OCI-LY7 (cell line): ENCODE results near the gene PRKN. TPM values are rescaled to one million over a fixed set of nuclear protein-coding genes. Genes with fewer than 3 reads are reported as not detected.

Experiments
- BruUV-seq: library from RNA; stranded (reverse); fragments of 400-500 nt; replicated peaks from 2 replicates; lab custom pipeline; 2021; lab: Mats Ljungman, UMichigan
- CTCF ChIA-PET: fragments of 300-600 bp; sonication (Branson Sonifier 250); formaldehyde crosslinking; loops from one replicate; lab custom pipeline; 2022; ENCODE audit warnings: antibody characterized with exemption; ENCODE audit not compliant: unreplicated experiment; lab: Charles Lee
- POLR2A ChIA-PET: fragments of 300-600 bp; sonication (Branson Sonifier 250); formaldehyde crosslinking; loops from one replicate; lab custom pipeline; 2022; ENCODE audit warnings: antibody characterized with exemption; lab: Charles Lee
- DNase-seq: peaks from one replicate; pipeline ENCODE4 v3.0.0-alpha.2; 2015; ENCODE audit warnings: low spot score
- H2AFZ ChIP-seq: fragments of 200-600 bp; sonication (generic), shearing (Covaris generic); 2 replicates; pipeline ENCODE4 v1.6.1; 2014; ENCODE audit warnings: mild to moderate bottlenecking, antibody characterized with exemption, low read length, moderate library complexity
- H3K27ac ChIP-seq: fragments of 200-600 bp; sonication (generic); 2 replicates; pipeline ENCODE4 v1.5.1; 2014; ENCODE audit warnings: mixed run types, low read depth, mild to moderate bottlenecking, moderate library complexity, low read length, inconsistent platforms; ENCODE audit not compliant: poor library complexity, severe bottlenecking
- H3K36me3 ChIP-seq: fragments of 200-600 bp; sonication (generic); 2 replicates; pipeline ENCODE4 v1.6.1; 2014; ENCODE audit warnings: mild to moderate bottlenecking, antibody characterized with exemption, low read length, moderate library complexity, mixed read lengths; ENCODE audit not compliant: insufficient read depth
- H3K4me1 ChIP-seq: fragments of 200-600 bp; sonication (generic); 2 replicates; pipeline ENCODE4 v1.5.1; 2014; ENCODE audit warnings: mild to moderate bottlenecking, low read length; ENCODE audit not compliant: insufficient read depth, poor library complexity, severe bottlenecking
- H3K4me2 ChIP-seq: fragments of 200-600 bp; sonication (generic); 2 replicates; pipeline ENCODE4 v1.6.1; 2014; ENCODE audit warnings: mild to moderate bottlenecking, low read length
- H3K4me3 ChIP-seq: fragments of 200-600 bp; sonication (generic); 2 replicates; pipeline ENCODE4 v1.5.1; 2014; ENCODE audit warnings: mild to moderate bottlenecking, low read depth, low read length; ENCODE audit not compliant: poor library complexity, severe bottlenecking
- H3K79me2 ChIP-seq: fragments of 200-600 bp; sonication (generic); 2 replicates; pipeline ENCODE4 v1.6.1; 2016; ENCODE audit warnings: low read depth, mild to moderate bottlenecking, low read length, moderate library complexity, mixed read lengths; ENCODE audit not compliant: insufficient read depth
- H3K9me2 ChIP-seq: fragments of 200-600 bp; sonication (generic); 2 replicates; pipeline ENCODE4 v1.6.1; 2016; ENCODE audit warnings: mild to moderate bottlenecking, low read length, mixed read lengths; ENCODE audit not compliant: insufficient read depth
- H3K9me3 ChIP-seq: fragments of 200-600 bp; sonication (generic); 2 replicates; pipeline ENCODE4 v1.6.1; 2014; ENCODE audit warnings: mild to moderate bottlenecking, mixed run types, low read length, mixed read lengths
- H4K20me1 ChIP-seq: fragments of 200-600 bp; sonication (generic); 2 replicates; pipeline ENCODE4 v1.6.1; 2014; ENCODE audit warnings: mild to moderate bottlenecking, antibody characterized with exemption, low read length, moderate library complexity, mixed read lengths; ENCODE audit not compliant: insufficient read depth
- EZH2phosphoT487 ChIP-seq: fragments of 200-600 bp; sonication (generic); IDR thresholded peaks from 2 replicates; pipeline ENCODE4 v1.6.1; 2018; ENCODE audit warnings: low read depth, borderline replicate concordance, mild to moderate bottlenecking, mixed run types, antibody characterized with exemption, low read length, moderate library complexity, mixed read lengths
- intact Hi-C: fragments of 100-400 bp; cut with micrococcal nuclease; formaldehyde crosslinking; loops from one replicate; pipeline ENCODE4 v1.10.0; 2022; ENCODE audit not compliant: unreplicated experiment
- total RNA-seq, 2 experiments: library from RNA; depleted of rRNA in 1 of 2; stranded (reverse); fragments of >200 nt in 1 of 2; shearing (Covaris generic) in 1 of 2; gene quantifications; 2 replicates each; pipeline ENCODE4 v1.2.3, GENCODE V29; 2014 to 2022
- TF ChIP-seq, protein P1 (sequence below): fragments of 200-600 bp; sonication (generic); conservative IDR thresholded peaks from 2 replicates; pipeline ENCODE4 v1.5.1; 2014; ENCODE audit warnings: mild to moderate bottlenecking, antibody characterized with exemption, low read length, moderate library complexity, mixed read lengths

The PRKN gene
- total RNA-seq, 2 experiments from 2014 or later, result 1.3 to 2.0 TPM

DNA sequence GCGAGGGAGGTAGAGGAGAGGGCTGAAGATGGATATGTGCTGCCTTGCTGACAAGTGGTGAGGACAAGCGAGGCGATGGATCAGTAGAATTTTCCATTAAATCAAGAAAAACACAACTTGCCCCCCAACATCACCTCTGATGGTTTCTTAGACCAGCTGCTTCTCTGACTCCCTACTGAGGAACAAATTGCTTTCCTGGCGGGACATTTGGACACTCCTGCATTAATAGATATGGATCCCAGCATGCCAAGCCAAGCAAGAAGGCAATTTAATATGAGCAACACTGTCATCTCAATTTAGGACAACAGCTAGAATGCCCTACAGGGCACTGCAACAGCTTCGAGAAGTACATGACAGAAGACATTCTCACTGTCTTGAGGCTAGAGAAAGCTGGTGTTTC is 1205.3 kb downstream of the PRKN start:
- H3K36me3 ChIP-seq, result no peaks in the 10 kb centered on the region
- H3K9me3 ChIP-seq, result no peaks in the 10 kb centered on the region
- H4K20me1 ChIP-seq, result no peaks in the 10 kb centered on the region
- ChIA-PET CTCF (no interaction called here), POLR2A (interaction anchor here (0.6 kb wide), 1 partner anchor 967 kb away, joined by 3 read pairs; no protein-coding TSS in a partner anchor)
- H3K4me2 ChIP-seq, result no peak overlapping the region
- no peaks in the 10 kb centered on the region for H3K4me1 ChIP-seq
- TF ChIP-seq, protein P1, sequence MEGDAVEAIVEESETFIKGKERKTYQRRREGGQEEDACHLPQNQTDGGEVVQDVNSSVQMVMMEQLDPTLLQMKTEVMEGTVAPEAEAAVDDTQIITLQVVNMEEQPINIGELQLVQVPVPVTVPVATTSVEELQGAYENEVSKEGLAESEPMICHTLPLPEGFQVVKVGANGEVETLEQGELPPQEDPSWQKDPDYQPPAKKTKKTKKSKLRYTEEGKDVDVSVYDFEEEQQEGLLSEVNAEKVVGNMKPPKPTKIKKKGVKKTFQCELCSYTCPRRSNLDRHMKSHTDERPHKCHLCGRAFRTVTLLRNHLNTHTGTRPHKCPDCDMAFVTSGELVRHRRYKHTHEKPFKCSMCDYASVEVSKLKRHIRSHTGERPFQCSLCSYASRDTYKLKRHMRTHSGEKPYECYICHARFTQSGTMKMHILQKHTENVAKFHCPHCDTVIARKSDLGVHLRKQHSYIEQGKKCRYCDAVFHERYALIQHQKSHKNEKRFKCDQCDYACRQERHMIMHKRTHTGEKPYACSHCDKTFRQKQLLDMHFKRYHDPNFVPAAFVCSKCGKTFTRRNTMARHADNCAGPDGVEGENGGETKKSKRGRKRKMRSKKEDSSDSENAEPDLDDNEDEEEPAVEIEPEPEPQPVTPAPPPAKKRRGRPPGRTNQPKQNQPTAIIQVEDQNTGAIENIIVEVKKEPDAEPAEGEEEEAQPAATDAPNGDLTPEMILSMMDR, result no peak
- no peak for TF ChIP-seq EZH2phosphoT487
- H3K27ac ChIP-seq, result no peak overlapping the region
- no peak overlapping the region for H2AFZ ChIP-seq
- no peak for DNase-seq
- H3K9me2 ChIP-seq, result no peaks in the 10 kb centered on the region
- no peaks in the 10 kb centered on the region for H3K79me2 ChIP-seq
- no peak overlapping the region for H3K4me3 ChIP-seq
- intact Hi-C loops, result no loop called here
- BruUV-seq, result no TSS peak

DNA sequence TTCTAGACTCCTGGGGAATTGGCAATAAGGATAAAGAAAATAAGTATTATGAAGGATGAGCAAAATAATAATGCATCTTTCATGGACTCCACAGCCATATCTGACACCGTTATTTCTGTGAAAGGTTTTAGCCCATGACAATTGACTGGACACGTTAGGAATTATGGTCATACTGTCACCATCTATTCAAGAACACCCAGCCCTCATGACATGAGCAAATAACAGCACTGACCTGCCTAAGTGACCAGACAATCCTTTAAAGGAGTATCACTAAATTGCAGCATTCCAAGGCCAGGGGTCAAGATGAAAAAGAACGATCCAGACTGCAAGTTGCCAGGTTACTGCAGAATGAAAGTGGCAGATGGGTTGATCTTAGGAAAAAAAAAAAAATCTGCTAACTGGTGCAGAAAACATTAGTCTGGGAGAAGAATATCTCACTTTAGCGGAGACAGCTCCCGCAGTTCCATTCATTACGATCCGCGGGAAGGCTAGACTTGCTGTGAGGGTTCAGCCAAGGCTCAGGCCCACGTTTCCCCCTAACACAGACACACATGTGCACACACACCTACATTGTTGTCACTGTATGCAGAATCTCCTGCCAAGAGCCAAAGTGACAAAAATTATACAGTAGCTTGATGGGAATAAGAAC is 1216.0 kb downstream of the PRKN start:
- Histone ChIP-seq H3K9me2 (no peaks in the 10 kb centered on the region), H3K4me2 (no peak overlapping the region), H3K4me1 (no peaks in the 10 kb centered on the region), H4K20me1 (no peaks in the 10 kb centered on the region), H3K36me3 (no peaks in the 10 kb centered on the region), H3K27ac (no peak overlapping the region), H2AFZ (no peak overlapping the region), H3K79me2 (no peaks in the 10 kb centered on the region), H3K9me3 (no peaks in the 10 kb centered on the region), H3K4me3 (no peak overlapping the region)
- TF ChIP-seq EZH2phosphoT487, result no peak
- TF ChIP-seq, protein P1, result no peak
- ChIA-PET POLR2A (no interaction called here), CTCF (no interaction called here)
- no peak for DNase-seq
- intact Hi-C loops, result no loop called here
- no TSS peak for BruUV-seq

DNA sequence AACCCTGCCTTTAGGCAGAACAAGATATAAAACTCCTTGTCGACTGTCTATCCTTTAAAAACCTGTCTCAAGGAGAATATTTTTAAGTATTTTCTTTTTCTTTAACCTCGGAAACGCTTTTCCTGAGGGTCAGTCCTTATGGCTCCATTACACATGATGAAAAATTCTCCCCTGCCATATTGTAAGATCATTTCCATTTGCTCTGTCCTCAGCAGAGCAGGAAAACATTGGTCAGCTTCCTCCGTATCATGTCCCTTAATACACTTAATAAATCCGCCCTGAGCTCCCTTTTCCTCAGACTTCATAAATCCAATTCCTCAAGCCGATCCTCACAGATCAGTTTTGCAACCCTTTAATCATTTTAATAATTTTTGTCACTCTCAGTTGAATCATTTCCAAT is 1219.2 kb downstream of the PRKN start:
- no peak overlapping the region for H3K4me3 ChIP-seq

More for the DNA sequence above, 1219.2 kb downstream of the PRKN start:
- Histone ChIP-seq H3K79me2 (no peaks in the 10 kb centered on the region), H3K9me3 (no peaks in the 10 kb centered on the region), H3K4me1 (no peaks in the 10 kb centered on the region), H3K36me3 (no peaks in the 10 kb centered on the region), H4K20me1 (no peaks in the 10 kb centered on the region), H2AFZ (no peak overlapping the region), H3K4me2 (no peak overlapping the region), H3K27ac (no peak overlapping the region), H3K9me2 (no peaks in the 10 kb centered on the region)
- no peak for DNase-seq
- intact Hi-C loops, result no loop called here
- BruUV-seq, result no TSS peak
- POLR2A ChIA-PET, result interaction anchor here (0.8 kb wide), 1 partner anchor 1070 kb away, joined by 4 read pairs; no protein-coding TSS in a partner anchor
- no peak for TF ChIP-seq EZH2phosphoT487
- TF ChIP-seq, protein P1, result no peak
- CTCF ChIA-PET, result no interaction called here
